Breast epithelium (tissue), 3 donors: Measurements from ENCODE around the gene CENPO.

ENCODE experiments used
- CTCF ChIP-seq, 3 donors: fragments of 450-650 bp; IDR thresholded peaks; one replicate each; pipeline ENCODE4 v1.5.1; 2016 to 2017; ENCODE audit warnings: antibody characterized with exemption in 3 of 3, mild to moderate bottlenecking in 3 of 3, moderate library complexity in 3 of 3
- POLR2A ChIP-seq: fragments of 450-650 bp; IDR thresholded peaks from one replicate; pipeline ENCODE4 v1.6.1; 2016; ENCODE audit warnings: antibody characterized with exemption, mild to moderate bottlenecking, moderate library complexity

- TF ChIP-seq CTCF (IDR thresholded peaks at IDR 0.05) (no peak), POLR2A (no peak)
Measured at GRCh38 chr2:24842081-24843050, 49.1 kb downstream of the CENPO start.
